ENCODE results near the gene RPL39.

GRCh38 chrX:119757646-119757978, 33.8 kb downstream of the RPL39 start:
- TF ChIP-seq GRHL2 (CRISPR knock-in tag; IDR thresholded peaks at IDR 0.05; ENCODE audit: insufficient replicate concordance, severe bottlenecking) (no peak), ZNF121 (CRISPR knock-in tag; IDR thresholded peaks at IDR 0.05) (no peak), GABPB1 (CRISPR knock-in tag; IDR thresholded peaks at IDR 0.05) (no peak), SMAD4 (CRISPR knock-in tag; IDR thresholded peaks at IDR 0.05) (no peak), PREB (CRISPR knock-in tag; IDR thresholded peaks at IDR 0.05; ENCODE audit: borderline replicate concordance) (no peak), FOXK1 (CRISPR knock-in tag; IDR thresholded peaks at IDR 0.05) (no peak), ATF1 (CRISPR knock-in tag; IDR thresholded peaks at IDR 0.05) (no peak), FOXJ3 (CRISPR knock-in tag; IDR thresholded peaks at IDR 0.05; ENCODE audit: borderline replicate concordance) (no peak)
- TF ChIP-seq, protein P1, sequence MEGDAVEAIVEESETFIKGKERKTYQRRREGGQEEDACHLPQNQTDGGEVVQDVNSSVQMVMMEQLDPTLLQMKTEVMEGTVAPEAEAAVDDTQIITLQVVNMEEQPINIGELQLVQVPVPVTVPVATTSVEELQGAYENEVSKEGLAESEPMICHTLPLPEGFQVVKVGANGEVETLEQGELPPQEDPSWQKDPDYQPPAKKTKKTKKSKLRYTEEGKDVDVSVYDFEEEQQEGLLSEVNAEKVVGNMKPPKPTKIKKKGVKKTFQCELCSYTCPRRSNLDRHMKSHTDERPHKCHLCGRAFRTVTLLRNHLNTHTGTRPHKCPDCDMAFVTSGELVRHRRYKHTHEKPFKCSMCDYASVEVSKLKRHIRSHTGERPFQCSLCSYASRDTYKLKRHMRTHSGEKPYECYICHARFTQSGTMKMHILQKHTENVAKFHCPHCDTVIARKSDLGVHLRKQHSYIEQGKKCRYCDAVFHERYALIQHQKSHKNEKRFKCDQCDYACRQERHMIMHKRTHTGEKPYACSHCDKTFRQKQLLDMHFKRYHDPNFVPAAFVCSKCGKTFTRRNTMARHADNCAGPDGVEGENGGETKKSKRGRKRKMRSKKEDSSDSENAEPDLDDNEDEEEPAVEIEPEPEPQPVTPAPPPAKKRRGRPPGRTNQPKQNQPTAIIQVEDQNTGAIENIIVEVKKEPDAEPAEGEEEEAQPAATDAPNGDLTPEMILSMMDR (IDR thresholded peaks at IDR 0.05), result no peak
- TF ChIP-seq, protein P2, sequence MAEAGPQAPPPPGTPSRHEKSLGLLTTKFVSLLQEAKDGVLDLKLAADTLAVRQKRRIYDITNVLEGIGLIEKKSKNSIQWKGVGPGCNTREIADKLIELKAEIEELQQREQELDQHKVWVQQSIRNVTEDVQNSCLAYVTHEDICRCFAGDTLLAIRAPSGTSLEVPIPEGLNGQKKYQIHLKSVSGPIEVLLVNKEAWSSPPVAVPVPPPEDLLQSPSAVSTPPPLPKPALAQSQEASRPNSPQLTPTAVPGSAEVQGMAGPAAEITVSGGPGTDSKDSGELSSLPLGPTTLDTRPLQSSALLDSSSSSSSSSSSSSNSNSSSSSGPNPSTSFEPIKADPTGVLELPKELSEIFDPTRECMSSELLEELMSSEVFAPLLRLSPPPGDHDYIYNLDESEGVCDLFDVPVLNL (CRISPR knock-in tag; IDR thresholded peaks at IDR 0.05; ENCODE audit: borderline replicate concordance, low read depth), result no peak
